COLO668 (cell line): ENCODE results near the gene NECAB2.

Source experiments
- DNase-seq: peaks from one replicate; lab custom pipeline; 2025; ENCODE audit not compliant: unreplicated experiment; lab: John Stamatoyannopoulos, UW

The NECAB2 gene

DNA sequence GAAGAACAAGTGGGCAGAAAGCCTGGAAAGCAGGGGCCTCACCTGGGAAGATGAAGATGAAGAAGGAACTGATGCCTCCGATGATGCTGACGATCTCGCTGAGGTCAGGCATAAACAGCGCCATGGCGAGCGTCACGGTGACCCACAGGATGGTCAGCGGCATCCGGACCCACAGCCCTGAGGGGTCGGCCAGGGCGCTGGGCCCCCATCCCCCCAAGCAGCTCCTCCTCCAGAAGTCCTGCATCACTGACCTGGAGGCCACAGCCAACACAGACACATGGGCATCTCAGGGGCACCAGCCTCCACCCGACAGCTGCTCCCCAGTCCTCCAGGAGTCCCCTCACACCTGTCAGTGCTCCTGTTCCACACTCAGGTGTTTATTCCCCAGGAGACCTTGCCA lies 48.4 kb downstream of the NECAB2 start:
- no peak for DNase-seq

DNA sequence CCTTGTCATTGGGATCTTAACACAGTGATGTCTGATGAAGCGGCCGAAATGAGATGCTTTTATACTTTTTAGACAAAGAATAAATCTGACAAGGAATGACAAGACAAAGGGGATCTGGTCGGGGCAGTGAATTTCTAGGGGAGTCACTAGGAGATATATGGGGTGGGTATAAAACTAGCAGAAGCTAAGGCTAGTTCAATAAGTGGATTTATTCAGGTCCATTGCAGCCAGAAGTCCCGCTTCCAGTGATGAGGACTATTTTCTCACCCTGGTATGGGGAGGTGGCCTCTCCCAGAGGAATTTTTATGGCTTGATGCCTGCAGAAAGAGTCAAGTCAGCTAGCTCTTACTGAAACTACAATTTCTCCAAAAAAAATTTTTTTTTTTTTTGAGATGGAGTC lies 50.7 kb downstream of the NECAB2 start:
- DNase-seq, result no peak

DNA sequence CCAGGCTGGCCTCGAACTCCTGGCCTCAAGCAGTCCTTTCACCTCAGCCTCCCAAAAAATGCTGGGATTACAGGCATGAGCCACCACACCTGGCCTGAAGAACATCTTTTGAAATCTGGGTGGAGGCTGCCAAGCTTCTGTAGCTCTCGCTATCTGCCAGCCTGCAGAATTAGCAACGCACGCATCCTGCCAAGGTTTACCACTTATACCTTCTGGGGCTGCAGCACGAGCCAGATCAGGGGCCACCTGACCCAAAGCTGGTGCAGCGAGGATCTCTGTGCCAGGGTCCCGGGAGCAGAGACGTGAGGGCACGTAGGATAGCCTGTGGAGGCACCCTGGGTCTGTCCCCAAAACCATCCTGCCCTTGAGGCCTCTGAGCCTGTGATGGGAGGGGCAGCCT lies 52.3 kb downstream of the NECAB2 start:
- no peak for DNase-seq

DNA sequence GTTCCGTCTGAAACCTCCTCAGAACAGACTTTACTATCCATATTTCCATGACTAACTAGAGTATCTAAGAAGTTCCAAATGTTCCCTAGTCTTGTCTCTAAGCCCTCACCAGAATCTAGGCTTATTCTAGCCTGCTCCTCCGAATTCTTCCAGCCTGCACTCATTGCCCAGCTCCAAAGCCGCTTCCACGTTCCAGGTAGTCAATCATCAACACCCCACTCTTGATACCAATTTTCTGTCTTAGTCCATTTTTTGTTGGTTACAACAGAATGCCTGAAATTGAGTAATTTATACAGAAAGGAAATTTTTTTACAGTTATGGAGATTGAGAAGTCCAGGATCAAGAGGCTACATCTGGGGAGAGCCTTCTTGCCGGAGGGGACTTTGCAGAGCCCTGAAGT lies 53.4 kb downstream of the NECAB2 start:
- no peak for DNase-seq

DNA sequence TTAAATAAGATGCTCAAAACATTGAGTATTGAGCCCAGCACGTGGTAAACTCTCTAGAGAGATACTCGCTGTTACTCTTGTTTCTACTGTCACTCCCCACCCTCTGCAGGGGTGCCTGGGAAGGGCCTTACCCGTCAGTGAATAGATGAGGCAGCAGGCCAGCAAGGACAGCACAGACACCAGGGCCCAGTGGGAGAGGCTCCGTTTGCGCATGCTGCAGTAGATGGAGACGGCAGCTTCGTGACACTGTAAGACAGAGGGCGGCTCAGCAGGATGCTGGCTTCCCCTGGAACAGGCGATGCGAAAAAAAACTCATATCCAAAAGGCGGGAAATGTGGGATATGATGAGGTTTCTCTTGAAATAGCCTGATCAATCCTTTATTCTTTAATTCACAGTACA lies 54.6 kb downstream of the NECAB2 start:
- DNase-seq, result no peak

DNA sequence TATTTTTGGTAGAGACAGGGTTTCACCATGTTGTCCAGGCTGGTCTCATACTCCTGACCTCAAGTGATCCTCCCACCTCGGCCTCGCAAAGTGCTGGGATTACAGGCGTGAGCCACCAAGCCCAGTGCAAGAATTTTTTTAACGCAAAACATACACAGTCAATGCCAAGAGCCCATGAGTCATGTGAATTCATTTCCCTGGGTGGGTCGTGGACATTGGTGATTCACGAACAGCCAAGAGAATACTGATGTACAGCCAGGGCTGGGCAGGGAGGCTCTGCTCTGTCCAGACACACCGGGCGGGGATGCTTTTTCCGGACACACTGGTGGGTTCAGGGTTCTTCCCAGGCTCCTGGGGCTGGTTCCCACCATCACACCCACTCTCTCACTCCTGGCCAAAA lies 56.8 kb downstream of the NECAB2 start:
- no peak for DNase-seq

DNA sequence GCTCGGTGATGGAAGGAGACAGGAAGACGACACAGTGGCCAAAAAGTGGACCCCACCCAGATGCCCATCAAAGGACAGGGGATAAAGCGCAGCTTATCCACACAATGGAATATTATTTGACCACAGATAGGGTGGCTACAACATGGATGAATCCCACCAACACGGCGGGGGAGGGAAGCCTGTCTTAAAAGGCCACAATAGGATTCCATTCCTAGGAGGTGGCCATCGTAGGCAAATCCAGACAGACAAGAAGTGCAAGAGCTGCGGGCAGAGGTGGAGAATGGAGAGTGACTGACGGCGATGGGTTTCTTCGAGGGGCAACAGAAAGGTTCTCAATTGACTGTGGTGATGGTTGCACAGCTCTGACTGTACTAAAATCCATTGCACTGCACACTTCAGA lies 58.6 kb downstream of the NECAB2 start:
- no peak for DNase-seq

DNA sequence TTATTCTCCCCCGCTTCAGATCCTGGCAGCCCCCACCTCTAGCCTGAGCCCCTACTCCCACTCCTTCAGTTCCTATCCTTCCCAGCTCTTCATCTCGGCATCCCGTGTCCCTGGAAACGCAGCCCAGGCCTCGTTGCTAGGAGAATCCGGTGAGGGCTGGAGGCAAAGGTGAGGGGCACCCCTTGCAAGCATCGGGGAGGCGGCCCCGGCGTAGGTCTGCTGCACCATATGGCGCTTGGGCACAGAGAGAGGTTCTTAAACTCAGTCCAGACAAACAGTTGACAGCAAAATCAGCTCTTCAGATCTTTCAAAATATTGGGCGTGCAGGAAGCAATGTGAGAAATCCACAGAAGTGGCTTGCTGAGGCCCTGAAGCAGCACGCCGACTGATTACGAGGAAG lies 59.6 kb downstream of the NECAB2 start:
- no peak for DNase-seq

DNA sequence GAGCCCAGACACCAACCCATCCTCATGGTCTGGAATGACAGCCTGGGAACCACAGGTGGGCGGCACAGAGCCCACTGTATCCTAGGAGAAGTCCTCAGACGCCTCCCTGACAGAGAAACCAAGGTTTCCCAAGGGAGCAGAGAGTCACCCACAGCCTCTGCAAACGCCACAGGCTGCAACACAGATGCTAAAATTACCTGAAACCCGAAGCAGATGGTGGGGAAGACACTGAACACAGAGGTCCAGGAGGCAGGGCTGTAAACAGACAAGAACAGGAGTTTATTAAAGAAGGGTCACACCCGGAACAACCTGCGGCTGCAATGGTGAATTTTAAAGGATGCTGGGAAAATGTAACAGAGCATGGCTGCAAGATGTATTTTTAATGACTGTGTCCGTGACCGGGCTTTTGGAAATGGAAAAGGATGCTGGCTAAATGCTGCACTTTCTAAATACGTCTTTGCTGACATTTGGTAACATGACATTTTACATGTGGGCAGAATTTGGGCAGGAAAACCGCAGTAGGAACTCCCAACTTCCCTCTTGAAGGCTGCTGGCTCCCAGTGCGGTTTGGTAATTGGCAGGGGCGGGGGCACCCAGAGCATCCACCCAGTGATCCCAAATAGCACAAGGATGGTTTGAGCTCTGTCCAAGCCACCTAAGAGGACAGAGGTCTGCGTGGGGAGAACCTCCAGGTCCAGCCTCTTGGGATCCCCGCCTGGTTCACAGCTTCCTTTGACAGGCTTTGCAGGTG lies 61.4 kb downstream of the NECAB2 start:
- DNase-seq, result no peak

DNA sequence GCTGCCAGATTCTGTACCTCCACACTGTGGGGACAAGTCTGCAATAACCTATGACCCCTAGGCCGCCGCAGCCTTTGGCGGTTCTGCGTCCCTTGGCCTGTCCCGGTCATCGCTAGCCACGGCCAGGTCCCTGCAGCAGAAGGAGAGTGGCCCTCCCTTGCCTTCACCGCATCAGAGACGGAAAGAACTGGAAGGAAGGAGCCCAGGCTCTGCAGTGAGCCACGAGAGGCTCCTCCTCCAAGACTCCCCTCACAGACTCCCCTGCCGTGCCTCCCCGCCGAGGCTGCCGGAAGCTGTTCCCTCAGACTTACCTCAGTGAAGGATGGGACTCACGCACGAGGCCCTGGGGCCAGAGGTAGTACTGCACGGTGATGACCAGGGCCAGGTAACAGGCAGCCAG lies 63.5 kb downstream of the NECAB2 start:
- DNase-seq, result no peak

DNA sequence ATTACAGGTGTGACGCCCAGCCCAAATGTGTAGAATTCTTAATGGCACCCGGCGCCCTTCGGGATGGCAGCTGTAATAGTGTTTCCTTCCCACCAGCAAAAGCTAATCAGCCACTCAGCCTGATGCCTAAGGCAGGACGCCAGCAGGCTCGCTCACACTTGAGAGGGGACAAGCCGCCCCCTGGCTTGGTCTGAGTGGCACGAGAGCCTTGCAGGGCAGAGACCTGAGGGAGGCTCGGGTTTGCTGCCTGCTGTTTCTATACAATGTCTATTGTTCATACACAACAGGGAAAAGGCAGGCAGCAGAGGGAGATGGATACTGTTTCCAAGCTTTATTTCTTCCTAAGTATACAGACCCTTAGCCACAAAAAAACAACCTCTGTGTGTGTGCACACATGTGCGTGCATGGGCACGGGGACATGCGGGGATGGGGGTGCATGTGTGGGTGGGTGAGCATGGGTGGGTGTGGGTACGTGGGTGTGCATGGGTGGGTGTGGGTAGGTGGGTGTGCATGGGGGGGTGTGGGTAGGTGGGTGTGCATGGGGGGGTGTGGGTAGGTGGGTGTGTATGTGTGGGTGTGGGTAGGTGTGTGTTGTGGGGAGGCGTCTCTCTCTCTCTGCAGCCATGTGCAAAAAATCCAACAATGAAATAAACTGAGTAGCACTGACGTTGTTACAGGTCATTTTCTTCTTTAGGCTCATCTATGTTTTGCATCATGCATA lies 64.6 kb downstream of the NECAB2 start:
- no peak for DNase-seq

DNA sequence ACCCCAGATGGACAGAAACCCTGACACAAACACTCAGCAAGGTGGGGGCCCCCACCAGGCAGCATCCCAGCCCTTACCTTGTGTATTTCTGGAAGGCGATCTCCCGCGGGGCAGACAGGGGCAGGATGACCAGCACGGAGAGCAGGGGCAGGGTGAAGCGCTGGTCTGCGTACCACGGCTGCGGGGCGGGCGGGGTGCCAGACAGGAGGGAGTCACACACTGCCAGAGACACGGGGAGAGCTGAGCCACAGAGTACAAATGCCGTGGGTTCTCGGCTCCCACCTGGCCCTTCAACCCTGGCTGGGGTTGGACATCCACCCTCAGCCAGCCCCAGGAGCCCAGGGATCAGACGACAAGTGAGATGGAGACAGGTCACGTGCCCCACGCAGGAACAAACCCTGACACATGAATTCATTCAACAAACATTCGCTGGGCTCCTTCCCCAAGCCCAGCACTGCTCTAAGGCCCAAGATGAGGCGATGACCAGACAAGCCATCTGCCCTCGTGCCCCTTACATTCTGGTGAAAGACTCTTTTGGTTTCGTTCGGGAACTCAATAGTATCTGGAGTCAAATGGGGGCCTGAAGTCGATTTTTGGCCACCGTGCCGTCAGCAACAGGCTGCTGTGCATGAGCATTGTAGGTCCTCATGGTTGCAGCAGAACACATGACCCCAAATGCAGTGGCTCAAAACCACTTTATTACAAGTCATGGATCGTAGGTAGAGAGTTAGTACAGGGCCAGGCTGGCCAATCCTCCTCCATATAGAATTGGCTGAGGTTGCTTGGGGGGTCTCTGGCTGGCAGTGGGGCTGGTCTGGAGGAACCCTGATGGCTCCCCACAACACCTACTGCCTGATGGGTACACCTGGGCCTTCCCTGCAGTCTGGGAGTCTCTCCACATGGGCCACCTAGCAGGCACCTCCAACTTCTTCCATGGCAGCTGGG lies 65.5 kb downstream of the NECAB2 start:
- DNase-seq, result no peak

DNA sequence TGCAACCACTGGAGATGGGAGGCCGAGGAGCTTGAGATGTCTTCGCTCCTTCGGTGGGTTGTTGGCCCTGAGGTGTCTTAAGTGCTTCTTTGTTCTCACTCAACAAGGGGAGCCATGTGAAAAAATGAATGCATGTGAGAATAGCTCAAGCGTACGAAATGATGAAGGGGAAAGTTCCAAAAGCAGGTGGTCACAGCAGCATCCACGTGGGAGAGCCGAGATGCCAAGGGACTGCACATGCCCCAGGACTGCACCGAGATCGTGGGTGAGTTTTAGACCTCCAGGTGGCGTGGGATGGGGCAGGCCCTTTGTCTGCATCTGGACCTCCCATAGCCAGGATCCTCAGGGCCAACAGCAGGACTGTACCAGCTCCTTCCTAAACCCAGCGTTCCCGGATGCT lies 66.5 kb downstream of the NECAB2 start:
- DNase-seq, result no peak

DNA sequence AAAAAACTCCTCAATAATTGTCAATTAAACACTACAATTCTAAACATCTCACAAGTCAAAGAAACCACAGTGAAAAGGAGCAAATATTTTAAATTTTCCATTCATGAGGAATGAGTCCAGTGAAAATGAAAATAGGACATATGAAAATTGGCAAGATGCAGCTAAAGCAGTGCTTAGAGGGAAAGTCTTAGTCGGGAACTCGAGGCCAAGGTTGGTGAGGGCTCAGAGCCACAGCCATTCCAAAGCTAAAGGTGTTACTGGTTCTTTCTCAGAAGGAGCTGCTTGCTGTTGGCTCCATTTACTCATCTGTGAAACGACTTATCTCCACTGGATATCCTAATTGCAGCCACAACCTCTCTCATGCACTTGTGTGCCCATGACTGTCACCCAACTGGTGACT lies 68.1 kb downstream of the NECAB2 start:
- DNase-seq, result no peak

DNA sequence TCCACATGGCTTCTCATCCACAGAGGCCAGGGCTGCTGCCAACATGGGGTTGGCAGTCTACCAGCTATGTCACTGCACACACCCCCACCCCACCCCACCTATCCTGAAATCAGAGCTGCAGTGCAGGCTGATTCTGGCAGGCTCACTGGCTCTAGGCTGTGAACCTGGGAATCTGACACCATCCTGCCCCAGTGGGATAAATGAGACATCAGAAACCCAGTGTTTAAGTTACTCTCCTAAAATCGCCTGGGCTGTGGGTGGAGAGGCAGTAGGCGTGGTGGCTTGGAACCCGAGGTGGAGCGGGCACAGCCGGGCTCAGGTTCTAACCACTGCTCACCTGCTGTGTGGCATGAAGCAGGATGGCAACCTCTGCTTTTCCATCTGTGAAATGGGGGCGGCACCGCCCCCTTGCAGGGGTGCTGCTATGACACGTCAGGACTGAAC lies 69.0 kb downstream of the NECAB2 start:
- DNase-seq, result no peak

DNA sequence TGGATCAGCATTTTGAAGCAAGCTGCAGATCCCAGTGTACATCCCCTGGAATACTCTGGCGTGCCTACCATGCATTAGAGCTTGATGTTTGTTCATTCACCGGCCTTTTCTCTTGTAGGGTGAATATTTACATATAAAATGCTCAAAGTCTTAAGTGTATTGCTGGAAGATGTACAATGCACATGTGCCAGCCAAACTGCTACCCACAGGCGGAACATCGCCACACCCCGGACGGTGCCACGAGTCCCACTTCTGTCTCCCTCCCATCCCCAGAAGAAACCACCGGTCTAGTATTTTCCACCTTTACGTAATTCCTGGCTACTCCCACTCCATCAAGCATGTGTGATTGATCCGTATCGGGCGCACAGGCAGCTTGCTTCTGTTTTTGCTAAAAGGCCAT lies 70.4 kb downstream of the NECAB2 start:
- no peak for DNase-seq

DNA sequence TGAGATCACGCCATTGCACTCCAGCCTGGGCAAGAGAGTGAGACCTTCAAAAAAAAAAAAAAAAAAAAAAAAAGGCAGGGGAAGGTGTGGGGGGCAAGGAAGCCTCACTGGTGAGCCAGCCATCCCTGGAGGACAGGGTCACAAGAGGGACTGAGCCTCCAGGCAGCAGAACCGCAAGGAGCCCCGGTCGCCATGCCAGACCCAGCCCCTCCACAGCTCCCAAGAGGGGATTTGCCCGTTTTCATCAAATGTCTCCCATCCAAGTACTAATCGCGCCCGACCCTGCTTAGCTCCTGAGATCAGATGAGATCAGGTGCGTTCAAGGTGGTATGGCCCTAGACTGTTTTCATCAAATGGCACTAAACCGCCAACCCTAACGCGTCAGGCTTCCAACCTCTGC lies 71.7 kb downstream of the NECAB2 start:
- DNase-seq, result no peak

DNA sequence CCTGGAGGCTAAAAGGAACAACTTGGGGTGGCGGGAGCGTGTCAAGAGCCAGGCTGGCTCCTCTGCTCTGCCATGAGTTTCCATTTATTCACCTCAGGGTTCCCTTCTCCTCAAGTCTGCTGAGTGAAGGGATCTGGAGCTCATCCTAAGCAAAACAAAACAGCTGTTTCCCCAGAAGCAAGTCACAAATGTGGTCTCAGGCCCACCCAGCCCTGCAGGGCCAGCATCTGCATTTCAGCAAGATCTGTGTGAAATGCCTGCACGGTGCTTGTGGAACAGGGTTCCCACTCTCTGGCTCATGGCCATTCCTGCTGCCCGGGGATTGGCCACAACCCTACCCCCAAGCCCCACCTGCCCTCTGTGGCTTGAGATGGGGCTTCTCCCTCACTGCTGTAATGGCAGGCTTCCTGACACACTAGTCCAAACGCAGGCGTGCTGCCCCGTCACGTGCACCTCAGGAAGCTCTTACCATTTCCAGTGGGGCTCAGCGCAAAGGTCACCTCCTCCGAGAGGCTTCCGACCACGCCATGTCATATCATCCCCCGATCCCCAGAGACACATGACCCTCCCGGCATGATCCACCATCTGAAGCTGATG lies 72.3 kb downstream of the NECAB2 start:
- no peak for DNase-seq

DNA sequence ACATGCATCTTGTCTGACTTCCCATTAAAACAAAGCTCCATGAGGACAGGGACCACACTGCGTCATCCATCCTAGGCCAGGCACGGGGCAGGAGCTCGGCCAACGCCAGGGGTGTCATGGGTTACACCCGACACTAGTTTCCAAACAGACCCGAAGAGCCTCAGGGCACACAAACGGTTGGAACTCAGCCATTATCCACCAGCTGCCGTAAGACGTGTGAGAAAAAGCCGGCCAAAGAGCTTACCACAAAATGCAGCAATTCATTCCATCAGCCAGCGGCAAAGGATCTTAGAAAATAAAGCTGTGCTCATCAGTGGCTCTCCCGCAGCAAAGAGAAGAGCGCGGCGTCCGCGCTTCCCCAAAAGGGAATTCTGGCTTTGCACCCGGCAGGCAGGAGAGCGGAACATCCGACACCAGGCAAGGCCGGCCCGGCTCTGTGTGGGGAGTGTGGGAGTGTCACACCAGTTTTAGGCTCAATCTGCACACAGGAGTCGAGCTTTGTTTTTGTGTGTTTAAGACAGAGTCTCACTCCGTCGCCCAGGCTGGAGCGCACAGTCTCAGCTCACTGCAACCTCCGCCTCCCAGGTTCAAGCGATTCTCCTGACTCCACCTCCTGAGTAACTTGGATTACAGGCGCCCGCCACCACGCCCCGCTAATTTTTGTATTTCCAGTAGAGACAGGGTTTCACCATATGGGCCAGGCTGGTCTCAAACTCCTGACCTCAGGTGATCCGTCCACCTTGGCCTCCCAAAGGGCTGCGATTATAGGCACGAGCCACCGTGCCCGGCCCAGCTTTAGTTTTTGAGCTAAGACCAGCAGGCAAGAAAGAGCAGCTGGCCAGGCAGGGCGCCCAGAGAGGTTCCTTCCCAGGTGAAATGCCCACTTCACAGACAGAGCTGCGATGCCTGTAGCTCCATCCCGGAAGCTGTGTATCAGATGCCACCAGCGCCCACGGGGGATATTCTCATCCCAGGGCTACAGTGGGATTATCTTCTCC lies 73.1 kb downstream of the NECAB2 start:
- DNase-seq, result peak; percentile 74

DNA sequence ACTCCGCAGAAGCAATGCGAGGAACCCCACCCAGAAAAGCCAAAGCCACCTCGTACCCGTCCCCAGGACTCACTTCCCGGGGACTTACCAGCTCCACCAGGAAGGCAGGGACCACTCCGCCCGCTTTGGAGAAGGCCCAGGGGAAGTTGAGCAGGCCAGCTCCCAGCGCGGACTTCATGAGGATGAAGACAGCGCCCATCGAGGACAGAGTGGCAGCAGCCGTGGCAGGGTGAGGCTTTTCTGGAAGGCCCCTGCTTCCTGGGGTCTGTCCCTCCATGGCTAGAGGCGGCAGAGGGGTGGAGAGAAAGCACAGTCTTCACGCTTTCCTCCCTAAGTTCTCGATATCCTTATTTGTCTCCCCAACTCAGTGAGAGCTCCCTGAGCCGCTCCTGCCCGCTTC lies 73.8 kb downstream of the NECAB2 start:
- DNase-seq, result no peak
